WTC11 (cell line): Measurements from ENCODE around the gene PRPF8. TPM values are rescaled to one million over a fixed set of nuclear protein-coding genes. Genes with fewer than 3 reads are reported as not detected.

Experiments used
- ATAC-seq: fragments of 200-7000 bp; cut with Tn5 transposase; 2 replicates; pipeline ENCODE4 v1.10.0; 2021; ENCODE audit warnings: mild to moderate bottlenecking, moderate library complexity
- CTCF ChIA-PET: fragments of 300-600 bp; sonication (Branson Sonifier 250); formaldehyde crosslinking; loops from one replicate; lab custom pipeline; 2021; ENCODE audit warnings: antibody characterized with exemption; lab: Charles Lee
- POLR2A ChIA-PET: fragments of 350-600 bp; sonication (Branson Sonifier 250); formaldehyde crosslinking; loops from one replicate; lab custom pipeline; 2021; ENCODE audit warnings: antibody characterized with exemption; lab: Charles Lee
- DNase-seq: peaks from one replicate; pipeline ENCODE4 v3.0.0; 2021; ENCODE audit warnings: low spot score
- H3K27ac Mint-ChIP-seq: 2 replicates; pipeline ENCODE4 v1.8.0; 2021; ENCODE audit warnings: mixed read lengths
- H3K27me3 Mint-ChIP-seq: 2 replicates; pipeline ENCODE4 v1.8.0; 2021; ENCODE audit warnings: low read depth, mild to moderate bottlenecking, moderate library complexity, mixed read lengths
- H3K36me3 Mint-ChIP-seq: 2 replicates; pipeline ENCODE4 v1.8.0; 2021; ENCODE audit warnings: mixed read lengths
- H3K4me1 Mint-ChIP-seq: 2 replicates; pipeline ENCODE4 v1.8.0; 2022; ENCODE audit warnings: mixed read lengths
- H3K4me3 Mint-ChIP-seq: 2 replicates; pipeline ENCODE4 v1.8.0; 2021; ENCODE audit warnings: mild to moderate bottlenecking, moderate library complexity, mixed read lengths
- H3K9me3 Mint-ChIP-seq: 2 replicates; pipeline ENCODE4 v1.8.0; 2021; ENCODE audit warnings: mixed read lengths
- CREB1 ChIP-seq: sonication (generic); formaldehyde crosslinking; IDR thresholded peaks from 2 replicates; pipeline ENCODE4 v1.8.0; 2023; ENCODE audit warnings: mild to moderate bottlenecking, missing genetic modification reagents
- CREM ChIP-seq: sonication (generic); formaldehyde crosslinking; IDR thresholded peaks from 2 replicates; pipeline ENCODE4 v1.8.1; 2022; ENCODE audit warnings: mild to moderate bottlenecking, missing genetic modification reagents, moderate library complexity
- ELF4 ChIP-seq: sonication (generic); formaldehyde crosslinking; IDR thresholded peaks from 2 replicates; pipeline ENCODE4 v1.8.1; 2022; ENCODE audit warnings: low read depth, mild to moderate bottlenecking, moderate library complexity, missing genetic modification reagents
- HMGA2 ChIP-seq: fragments of 250-450 bp; sonication (Bioruptor Pico); IDR thresholded peaks from 2 replicates; pipeline ENCODE4 v1.4.0; 2021; ENCODE audit warnings: mild to moderate bottlenecking, moderate library complexity
- HMGXB4 ChIP-seq: sonication (generic); formaldehyde crosslinking; IDR thresholded peaks from 2 replicates; pipeline ENCODE4 v1.8.1; 2023; ENCODE audit warnings: mild to moderate bottlenecking, moderate library complexity, missing genetic modification reagents
- JAZF1 ChIP-seq: fragments of 250-450 bp; sonication (Bioruptor Pico); IDR thresholded peaks from 2 replicates; pipeline ENCODE4 v1.9.0; 2021; ENCODE audit warnings: moderate library complexity, mild to moderate bottlenecking, inconsistent platforms
- NR3C1 ChIP-seq: sonication (generic); formaldehyde crosslinking; conservative IDR thresholded peaks from 2 replicates; pipeline ENCODE4 v1.8.1; 2023; ENCODE audit warnings: low read depth, mild to moderate bottlenecking, missing genetic modification reagents
- SMAD4 ChIP-seq: sonication (generic); formaldehyde crosslinking; IDR thresholded peaks from 2 replicates; pipeline ENCODE4 v1.8.0; 2022; ENCODE audit warnings: mild to moderate bottlenecking, missing genetic modification reagents
- SP1 ChIP-seq: sonication (generic); formaldehyde crosslinking; conservative IDR thresholded peaks from 2 replicates; pipeline ENCODE4 v1.8.1; 2022; ENCODE audit warnings: missing genetic modification reagents
- ZNF232 ChIP-seq: sonication (generic); formaldehyde crosslinking; IDR thresholded peaks from 2 replicates; pipeline ENCODE4 v1.8.0; 2022; ENCODE audit warnings: mild to moderate bottlenecking, missing genetic modification reagents
- ZNF317 ChIP-seq: sonication (generic); formaldehyde crosslinking; IDR thresholded peaks from 2 replicates; pipeline ENCODE4 v1.8.1; 2023; ENCODE audit warnings: low read depth, mild to moderate bottlenecking, moderate library complexity, missing genetic modification reagents, borderline replicate concordance
- ZNF425 ChIP-seq: fragments of 250-450 bp; sonication (Bioruptor Pico); conservative IDR thresholded peaks from 2 replicates; pipeline ENCODE4 v1.9.0; 2021; ENCODE audit warnings: mild to moderate bottlenecking
- ZSCAN18 ChIP-seq: fragments of 250-450 bp; sonication (Bioruptor Pico); IDR thresholded peaks from 2 replicates; pipeline ENCODE4 v2.1.2; 2022; ENCODE audit warnings: mild to moderate bottlenecking, moderate library complexity
- total RNA-seq: library from RNA; stranded (reverse); gene quantifications from 3 replicates; pipeline ENCODE4 v1.2.3, GENCODE V29; 2021
- TF ChIP-seq, protein P1 (sequence below): sonication (generic); formaldehyde crosslinking; conservative IDR thresholded peaks from 2 replicates; pipeline ENCODE4 v1.8.1; 2022; ENCODE audit warnings: mild to moderate bottlenecking, missing genetic modification reagents
- TF ChIP-seq, protein P2 (sequence below): sonication (generic); formaldehyde crosslinking; IDR thresholded peaks from 2 replicates; pipeline ENCODE4 v1.8.1; 2022; ENCODE audit warnings: low read depth, mild to moderate bottlenecking, moderate library complexity, missing genetic modification reagents, borderline replicate concordance
- TF ChIP-seq, protein P3 (sequence below): fragments of 250-450 bp; sonication (Bioruptor Pico); IDR thresholded peaks from 2 replicates; pipeline ENCODE4 v1.9.0; 2021; ENCODE audit warnings: mild to moderate bottlenecking, borderline replicate concordance

PRPF8 gene
- total RNA-seq, 1 experiment from 2014 or later, result 388 TPM

- ChIA-PET POLR2A (interaction anchor here (0.6 to 2.2 kb wide), 6 partner anchors 10 to 70 kb away, joined by 3 to 17 read pairs (median 4); partner anchors contain the start of gene WDR81), CTCF (interaction anchor here (0.9 to 5.7 kb wide), 17 partner anchors 12 to 308 kb away, joined by 3 to 64 read pairs (median 11); partner anchors contain the start of genes RILP and SERPINF1)
- Mint-ChIP-seq H3K9me3 (no peaks in the 10 kb centered on the region), H3K27ac (peak overlapping the region; percentile 92), H3K27me3 (no peaks in the 10 kb centered on the region), H3K4me1 (peaks cover 24% of the 10 kb centered on the region), H3K4me3 (peak overlapping the region; percentile 93)
- TF ChIP-seq CREM (CRISPR knock-in tag) (no peak), ELF4 (CRISPR knock-in tag) (no peak), SP1 (CRISPR knock-in tag) (no peak), ZNF425 (CRISPR knock-in tag) (no peak), CREB1 (CRISPR knock-in tag) (no peak), NR3C1 (CRISPR knock-in tag) (no peak), ZNF232 (CRISPR knock-in tag) (no peak), SMAD4 (no peak), ZNF317 (CRISPR knock-in tag) (no peak), ZSCAN18 (CRISPR knock-in tag) (no peak), JAZF1 (CRISPR knock-in tag) (no peak), HMGA2 (CRISPR knock-in tag) (no peak), HMGXB4 (CRISPR knock-in tag) (no peak)
- TF ChIP-seq, protein P1, sequence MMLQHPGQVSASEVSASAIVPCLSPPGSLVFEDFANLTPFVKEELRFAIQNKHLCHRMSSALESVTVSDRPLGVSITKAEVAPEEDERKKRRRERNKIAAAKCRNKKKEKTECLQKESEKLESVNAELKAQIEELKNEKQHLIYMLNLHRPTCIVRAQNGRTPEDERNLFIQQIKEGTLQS, result no peak
- TF ChIP-seq, protein P2, sequence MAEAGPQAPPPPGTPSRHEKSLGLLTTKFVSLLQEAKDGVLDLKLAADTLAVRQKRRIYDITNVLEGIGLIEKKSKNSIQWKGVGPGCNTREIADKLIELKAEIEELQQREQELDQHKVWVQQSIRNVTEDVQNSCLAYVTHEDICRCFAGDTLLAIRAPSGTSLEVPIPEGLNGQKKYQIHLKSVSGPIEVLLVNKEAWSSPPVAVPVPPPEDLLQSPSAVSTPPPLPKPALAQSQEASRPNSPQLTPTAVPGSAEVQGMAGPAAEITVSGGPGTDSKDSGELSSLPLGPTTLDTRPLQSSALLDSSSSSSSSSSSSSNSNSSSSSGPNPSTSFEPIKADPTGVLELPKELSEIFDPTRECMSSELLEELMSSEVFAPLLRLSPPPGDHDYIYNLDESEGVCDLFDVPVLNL, result no peak
- TF ChIP-seq, protein P3, sequence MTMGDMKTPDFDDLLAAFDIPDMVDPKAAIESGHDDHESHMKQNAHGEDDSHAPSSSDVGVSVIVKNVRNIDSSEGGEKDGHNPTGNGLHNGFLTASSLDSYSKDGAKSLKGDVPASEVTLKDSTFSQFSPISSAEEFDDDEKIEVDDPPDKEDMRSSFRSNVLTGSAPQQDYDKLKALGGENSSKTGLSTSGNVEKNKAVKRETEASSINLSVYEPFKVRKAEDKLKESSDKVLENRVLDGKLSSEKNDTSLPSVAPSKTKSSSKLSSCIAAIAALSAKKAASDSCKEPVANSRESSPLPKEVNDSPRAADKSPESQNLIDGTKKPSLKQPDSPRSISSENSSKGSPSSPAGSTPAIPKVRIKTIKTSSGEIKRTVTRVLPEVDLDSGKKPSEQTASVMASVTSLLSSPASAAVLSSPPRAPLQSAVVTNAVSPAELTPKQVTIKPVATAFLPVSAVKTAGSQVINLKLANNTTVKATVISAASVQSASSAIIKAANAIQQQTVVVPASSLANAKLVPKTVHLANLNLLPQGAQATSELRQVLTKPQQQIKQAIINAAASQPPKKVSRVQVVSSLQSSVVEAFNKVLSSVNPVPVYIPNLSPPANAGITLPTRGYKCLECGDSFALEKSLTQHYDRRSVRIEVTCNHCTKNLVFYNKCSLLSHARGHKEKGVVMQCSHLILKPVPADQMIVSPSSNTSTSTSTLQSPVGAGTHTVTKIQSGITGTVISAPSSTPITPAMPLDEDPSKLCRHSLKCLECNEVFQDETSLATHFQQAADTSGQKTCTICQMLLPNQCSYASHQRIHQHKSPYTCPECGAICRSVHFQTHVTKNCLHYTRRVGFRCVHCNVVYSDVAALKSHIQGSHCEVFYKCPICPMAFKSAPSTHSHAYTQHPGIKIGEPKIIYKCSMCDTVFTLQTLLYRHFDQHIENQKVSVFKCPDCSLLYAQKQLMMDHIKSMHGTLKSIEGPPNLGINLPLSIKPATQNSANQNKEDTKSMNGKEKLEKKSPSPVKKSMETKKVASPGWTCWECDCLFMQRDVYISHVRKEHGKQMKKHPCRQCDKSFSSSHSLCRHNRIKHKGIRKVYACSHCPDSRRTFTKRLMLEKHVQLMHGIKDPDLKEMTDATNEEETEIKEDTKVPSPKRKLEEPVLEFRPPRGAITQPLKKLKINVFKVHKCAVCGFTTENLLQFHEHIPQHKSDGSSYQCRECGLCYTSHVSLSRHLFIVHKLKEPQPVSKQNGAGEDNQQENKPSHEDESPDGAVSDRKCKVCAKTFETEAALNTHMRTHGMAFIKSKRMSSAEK (CRISPR knock-in tag), result no peak
- TF ChIP-seq, all 79 proteins: peak for 0
- ATAC-seq, result 0 out of 2 replicates have a peak, but pooled peaks have one; percentile 0
- no peaks in the 10 kb centered on the region for H3K36me3 Mint-ChIP-seq
- peak; percentile 60 for DNase-seq
Observed at GRCh38 chr17:1714980-1715802, 30.5 kb upstream of the PRPF8 start.
